Right ventricle myocardium inferior (tissue), 1 donor: Measurements from ENCODE around the gene TRAF7. TPM values are rescaled to one million over a fixed set of nuclear protein-coding genes. Genes with fewer than 3 reads are reported as not detected.
"Not testable (repeated sequence)": the region's sequence is repeated elsewhere in the genome, so short reads cannot be mapped to it uniquely, and the experiment has no call there.

ENCODE experiments used
- ATAC-seq: fragments of 200-7000 bp; cut with Tn5 transposase; one replicate; pipeline ENCODE4 v1.9.1; 2020; ENCODE audit warnings: mild to moderate bottlenecking, moderate library complexity
- DNase-seq: peaks from one replicate; pipeline ENCODE4 v3.0.0; 2021; ENCODE audit errors: missing footprints
- intact Hi-C: fragments of 100-400 bp; cut with DNase I; formaldehyde crosslinking; loops from one replicate; pipeline ENCODE4 v1.11.0; 2022
- total RNA-seq: library from RNA; stranded (reverse); fragmentation: NEBNext Ultra II Directional; extraction: Animal tissue kit (Norgen Biotek cat#: 25700); gene quantifications from one replicate; pipeline ENCODE4 v1.2.1, GENCODE V29; 2021
- donor health status: DM: no; HTN: yes; CAD: no; lungs with severe emphysema.

The TRAF7 gene
- total RNA-seq, 1 donor from 2014 or later, result 27.3 TPM

DNA sequence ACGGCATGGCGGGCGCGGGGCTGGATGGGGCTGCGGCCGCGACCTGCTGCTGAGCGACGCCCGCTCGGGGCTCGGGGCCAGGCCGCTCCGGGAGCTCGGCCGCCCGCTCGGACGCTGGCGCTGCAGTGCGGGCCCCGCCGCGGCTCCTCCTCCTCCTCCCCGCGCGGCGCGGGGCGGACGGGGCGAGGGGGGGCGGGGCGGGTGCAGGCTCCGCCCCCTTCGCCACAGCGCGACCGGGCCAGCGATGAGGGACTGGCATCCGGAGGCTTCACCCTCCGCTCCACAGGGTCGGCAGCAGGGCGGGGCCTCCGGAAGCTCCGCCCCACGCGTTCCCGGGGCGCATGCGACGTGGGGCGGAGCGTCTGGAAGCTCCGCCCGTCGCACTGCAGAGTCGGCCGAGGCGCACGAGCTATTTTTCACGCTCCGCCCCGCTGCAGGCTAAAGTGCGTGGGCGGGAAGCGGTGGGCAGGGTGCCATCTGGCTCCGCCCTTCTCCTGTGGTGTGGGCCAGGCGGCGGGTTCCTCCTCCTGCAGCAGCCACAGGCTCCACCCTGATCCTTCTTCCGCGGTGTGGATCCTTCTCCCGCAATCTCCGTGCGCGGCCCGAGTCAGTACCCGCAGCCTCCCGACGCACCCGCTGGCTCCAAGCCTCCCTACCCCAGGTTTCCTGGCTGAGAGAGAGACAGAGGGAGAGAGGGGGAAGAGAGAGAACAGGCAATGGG is 19.7 kb upstream of the TRAF7 start, which contains the start of gene PKD1:
PKD1 (minus strand) TSS at position 129 of the 721 bp plus-strand sequence. CDS start 209 bp downstream, outside the sequence.
- intact Hi-C loops, result not testable (repeated sequence)
- peak; percentile 99 for DNase-seq
- ATAC-seq, result peak; percentile 92

DNA sequence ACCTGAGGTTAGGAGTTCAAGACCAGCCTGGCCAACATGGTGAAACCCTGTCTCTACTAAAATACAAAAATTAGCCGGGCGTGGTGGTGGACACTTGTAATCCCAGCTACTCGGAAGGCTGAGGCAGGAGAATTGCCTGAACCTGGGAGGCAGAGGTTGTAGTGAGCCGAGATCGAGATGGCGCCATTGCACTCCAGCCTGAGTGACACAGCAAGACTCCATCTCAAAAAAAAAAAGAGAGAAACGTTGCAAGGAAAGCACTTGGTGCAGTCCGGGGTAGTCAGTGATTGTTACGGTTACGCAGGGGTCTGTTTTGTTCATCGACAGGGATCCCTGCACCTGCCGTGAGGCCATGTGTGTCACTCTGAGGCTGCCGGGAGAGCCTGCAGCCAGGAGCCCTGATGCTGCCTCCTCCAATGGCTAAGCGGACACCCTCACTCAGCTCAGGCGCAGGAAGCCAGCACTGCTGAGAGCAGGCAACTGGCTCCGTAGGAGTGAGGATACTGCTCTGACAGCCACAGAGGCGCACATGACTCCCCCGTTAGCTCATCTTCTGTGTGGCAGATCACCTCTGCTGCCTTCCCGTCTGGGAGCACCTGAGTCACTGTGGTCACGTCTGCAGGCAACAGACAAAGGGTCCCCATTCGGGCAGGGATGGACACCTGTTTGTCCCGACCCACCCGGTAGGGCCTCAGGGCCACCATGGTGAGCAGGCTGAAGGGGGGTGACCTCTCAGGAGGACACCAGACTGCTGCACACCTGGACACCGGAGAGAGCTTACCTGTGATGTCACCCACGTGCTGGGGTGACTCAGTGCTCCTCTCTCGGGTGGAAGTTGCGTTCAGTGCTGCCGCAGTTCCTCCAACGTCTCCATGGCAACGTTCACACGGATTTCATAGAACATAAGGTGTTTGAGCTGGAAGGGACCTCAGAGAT is 12.4 kb upstream of the TRAF7 start:
- intact Hi-C loops, result loop anchor here (5.0 kb wide), 1 partner anchor 281 kb away; no protein-coding TSS in a partner anchor
- DNase-seq, result peak; percentile 60
- ATAC-seq, result no peak

DNA sequence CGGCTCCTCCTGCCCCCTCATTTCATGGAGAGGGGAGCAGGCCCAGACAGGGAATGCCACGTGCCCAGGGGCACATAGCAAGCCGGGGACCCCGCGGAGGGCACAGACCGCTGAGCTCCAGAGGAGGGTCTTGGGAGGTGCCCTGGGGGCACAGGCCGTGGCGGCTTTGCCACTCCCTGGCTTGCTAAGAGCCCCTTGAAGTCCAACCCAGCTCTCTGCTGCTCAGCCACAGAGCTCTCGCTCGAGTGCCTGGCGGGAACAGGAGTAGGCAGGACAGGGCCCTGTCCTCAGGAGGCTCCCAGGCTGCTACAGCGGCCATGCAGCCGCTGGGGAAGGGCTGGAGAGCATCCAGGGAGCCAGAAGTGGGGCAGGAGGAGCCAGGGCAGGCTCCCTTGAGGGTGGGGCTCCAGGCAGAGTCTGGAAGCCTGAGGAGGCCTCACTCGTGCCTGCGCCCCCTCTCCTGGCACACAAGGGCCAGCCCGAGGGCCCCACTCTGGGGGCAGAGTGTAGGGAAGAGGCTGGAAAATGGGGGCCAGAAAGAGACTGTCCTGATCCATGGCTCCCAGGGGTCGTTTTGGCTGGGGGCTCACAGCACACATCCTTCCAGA is 11.6 kb upstream of the TRAF7 start:
- intact Hi-C loops, result loop anchor here (5.0 kb wide), 1 partner anchor 282 kb away; no protein-coding TSS in a partner anchor
- DNase-seq, result no peak
- no peak for ATAC-seq

DNA sequence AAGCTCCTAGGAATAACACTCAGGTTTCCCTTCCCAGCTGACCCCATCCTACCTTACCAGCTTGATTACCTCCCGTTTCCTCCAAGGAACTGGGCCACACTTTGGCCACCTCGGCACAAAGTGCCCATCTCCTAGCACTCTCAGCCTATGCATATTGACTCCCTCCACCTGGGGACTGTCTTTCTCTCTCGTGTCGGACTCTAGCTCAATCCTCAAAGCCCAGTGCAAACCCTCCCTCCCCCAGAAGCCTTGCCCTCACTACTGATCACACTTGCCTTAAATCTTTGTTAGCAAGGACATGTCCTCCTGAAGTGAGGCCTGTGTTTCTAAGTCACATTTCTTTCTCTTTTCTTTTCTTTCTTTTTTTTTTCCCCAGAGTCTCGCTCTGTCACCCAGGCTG is 9.7 kb upstream of the TRAF7 start:
- DNase-seq (no peak), ATAC-seq (no peak)
- intact Hi-C loops, result no loop called here

DNA sequence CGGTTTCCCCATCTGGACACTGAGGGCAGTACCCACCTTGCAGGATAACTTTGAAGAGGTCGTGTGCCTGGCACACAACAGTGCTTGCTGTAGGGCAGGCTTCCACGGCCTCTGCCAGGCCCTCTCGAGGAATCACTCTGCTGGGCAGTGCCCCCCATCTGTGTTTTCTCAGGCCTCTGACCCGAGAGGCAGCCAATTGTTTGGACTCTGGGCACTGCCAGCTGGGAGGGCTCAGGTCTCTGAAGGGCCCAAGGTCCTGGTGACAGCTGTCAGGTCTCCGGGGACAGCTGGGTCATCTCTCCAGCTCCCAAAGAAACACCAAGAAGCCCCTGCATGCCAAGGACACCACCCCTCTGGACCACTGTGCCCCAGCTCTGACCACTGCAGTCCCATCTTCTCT is 8.2 kb upstream of the TRAF7 start:
- ATAC-seq (peak; percentile 14), DNase-seq (no peak)
- intact Hi-C loops, result no loop called here

DNA sequence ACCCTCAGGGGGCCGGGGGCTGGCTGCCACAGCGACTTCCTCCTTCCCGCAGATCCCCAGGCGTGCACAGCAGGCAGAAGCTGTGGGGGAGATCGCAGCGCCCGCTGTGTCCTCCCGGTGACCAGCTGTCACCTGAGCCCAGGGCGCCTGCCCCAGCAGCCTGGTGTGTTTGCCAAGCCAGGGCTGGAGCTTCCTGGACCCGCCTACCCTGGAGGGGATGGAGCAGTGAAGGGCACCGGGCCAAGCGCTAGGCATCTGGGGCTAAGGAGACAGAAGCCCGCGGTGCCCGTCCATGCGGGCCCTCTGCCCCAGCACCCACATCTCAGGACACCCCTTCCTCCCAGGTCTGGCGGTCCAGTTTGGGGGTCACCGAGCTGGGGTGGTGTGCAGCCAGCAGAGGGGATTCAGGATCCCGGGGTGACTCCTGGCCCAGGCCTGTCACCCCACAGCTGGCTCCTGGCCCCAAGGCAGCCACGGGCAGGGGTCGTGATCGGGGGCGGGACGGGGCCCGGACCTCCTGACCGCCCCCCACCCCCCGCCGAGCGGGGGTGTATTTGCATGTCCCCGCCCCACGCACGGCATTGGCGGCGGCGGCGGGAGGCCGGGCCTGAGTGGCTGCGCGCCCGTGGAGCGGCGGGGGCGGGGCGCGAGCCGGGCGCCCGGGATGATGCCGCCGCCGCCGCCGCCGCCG is 7.5 kb upstream of the TRAF7 start, which contains the start of gene RAB26:
RAB26 (plus strand) TSS at position 645 of the 691 bp plus-strand sequence. CDS start 159 bp downstream, outside the sequence.
- peak; percentile 88 for DNase-seq
- ATAC-seq, result peak; percentile 86
- intact Hi-C loops, result no loop called here

DNA sequence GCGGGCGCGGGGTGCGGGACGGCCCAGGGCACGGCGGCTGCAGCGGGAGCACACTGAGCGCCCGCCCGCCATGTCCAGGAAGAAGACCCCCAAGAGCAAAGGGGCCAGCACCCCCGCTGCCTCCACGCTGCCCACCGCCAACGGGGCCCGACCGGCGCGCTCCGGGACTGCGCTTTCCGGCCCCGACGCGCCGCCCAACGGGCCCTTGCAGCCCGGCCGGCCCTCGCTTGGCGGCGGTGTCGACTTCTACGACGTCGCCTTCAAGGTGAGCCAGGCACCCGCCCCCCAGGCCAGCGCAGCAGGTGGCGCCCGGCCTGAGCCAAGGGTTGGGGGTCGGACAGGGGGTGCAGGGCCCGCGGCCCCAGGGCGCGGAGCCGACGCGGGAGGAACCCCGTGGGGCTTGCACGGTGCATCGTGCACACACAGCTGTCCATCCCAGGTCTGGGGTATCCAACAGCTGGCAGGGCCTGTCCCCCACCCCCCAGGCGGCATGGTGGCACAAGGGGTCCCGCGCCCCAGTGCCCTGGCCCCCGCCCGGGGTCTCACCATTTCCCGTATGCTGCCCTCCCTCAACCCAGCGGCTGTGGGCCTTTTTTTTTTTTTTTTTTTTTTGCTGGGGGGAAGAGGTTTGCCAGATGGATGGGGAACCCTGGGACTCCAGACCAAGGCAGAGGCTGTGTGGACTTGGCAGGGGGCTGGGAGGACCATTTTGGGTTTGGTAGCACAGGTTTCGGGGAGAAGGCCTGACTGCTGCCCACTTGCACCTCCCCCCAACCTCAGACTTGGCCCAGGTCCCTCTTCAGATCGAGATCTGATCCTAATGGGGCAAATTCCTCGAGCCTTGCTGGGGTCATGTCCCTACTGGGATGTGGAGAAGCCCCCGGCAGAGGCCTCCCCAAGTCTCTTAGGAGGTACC is 6.6 kb upstream of the TRAF7 start:
- no peak for DNase-seq
- ATAC-seq, result no peak
- intact Hi-C loops, result no loop called here

DNA sequence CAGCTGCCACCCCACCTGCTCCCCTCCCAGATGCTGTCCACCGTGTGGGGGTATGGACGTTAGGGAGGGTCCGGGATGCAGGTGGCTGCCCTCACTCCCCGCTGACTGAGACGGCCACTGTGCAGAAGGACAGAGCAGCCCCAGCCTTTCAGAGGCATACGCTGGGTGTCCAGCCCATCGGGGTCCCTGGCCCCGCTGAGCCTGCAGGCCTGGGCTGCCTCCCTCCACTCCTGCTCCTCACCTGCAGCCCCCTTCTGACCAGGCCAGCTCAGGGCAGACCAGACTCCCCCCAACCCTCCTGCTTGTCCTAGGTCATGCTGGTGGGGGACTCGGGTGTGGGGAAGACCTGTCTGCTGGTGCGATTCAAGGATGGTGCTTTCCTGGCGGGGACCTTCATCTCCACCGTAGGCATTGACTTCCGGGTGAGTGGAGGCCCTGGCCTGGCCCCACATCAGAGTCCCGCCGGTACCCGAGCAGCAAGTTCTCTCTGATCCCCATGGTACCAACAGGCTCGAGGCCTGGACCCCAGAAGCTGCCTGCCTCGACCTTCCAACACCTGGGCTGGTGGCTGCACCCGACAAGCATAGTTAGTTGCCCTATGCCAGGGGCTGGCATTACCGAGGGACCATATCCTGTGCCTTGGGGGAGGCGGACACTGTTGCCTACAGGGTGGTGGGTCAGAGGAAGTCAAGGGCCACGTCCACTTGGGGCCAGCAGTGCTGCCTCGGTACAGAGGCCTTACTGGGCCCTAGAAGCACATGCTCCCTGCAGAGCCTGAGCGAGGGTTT is 5.8 kb upstream of the TRAF7 start:
- intact Hi-C loops, result no loop called here
- DNase-seq (no peak), ATAC-seq (no peak)

DNA sequence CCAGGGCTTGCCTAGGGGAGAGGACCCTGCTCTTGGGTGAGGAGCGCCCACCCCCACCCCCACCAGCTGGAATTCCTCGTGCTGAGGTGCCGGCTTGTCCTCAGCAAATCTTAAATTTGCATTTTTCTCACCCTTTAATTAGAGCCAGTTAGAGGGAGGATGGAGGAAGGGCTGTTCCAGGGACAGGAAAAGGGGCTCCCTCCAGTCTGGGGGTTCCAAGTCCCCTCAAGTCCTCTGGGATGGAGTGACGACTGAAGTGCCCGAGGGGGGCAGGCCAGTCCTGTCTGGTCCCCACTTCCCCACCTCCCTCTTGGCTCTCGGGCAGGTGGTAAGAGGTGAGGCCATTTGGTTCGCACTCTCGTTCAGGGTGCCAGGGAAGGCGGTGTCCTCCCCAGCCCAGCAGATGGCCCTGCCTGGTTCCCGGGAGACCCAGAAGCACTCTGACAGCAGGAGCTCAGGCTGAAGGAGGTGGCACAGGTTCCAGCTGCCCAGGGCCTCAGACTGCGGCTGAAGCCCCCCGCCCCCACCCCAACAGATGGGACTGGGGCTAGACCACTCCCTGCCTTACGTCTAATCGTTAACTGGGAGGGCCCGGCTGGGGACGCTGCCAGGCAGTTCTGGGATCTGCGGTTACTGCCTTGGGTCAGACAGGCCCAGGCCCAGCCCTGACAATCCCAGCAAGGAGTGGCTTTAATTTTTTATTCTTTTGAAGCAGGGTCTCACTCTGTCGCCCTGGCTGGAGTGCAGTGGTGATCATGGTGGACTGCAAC is 5.0 kb upstream of the TRAF7 start:
- no peak for ATAC-seq
- intact Hi-C loops, result no loop called here
- no peak for DNase-seq

DNA sequence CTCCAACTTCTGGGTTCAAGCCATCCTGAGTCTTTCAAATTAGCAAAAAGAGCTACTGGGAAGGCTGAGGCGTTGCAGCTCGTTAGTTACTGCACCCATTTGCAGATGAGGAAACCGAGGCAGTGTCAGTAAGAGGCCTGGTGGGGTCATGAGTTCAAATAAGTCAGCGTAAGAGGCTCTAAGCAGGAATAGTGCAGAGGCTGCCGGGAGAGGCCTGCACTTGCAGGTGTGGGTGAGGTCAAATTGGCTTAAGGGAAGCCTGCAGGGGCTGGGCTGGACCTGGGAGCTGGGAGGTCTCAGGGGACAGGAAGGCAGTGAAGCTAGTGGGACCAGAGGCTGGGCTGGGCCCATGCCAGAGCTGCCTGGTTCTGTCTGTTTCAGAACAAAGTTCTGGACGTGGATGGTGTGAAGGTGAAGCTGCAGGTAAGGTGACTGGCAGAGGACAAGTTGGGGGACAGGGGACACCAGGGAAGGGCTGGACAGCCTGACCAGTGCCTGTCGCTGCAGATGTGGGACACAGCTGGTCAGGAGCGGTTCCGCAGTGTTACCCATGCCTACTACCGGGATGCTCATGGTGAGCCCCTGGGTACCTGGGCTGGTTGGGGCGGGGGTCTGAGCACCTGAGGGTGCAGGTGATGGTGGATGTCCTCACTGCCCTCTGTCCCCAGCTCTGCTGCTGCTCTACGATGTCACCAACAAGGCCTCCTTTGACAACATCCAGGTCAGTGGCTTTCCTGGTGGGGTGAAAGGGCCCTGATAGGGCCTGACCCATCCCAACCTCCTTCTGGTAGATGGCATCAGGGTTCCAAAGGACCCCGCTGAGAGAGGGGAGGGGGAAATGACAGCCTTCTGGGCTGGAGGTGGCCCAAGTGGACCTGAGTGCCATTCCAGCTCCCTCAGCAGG is 4.1 kb upstream of the TRAF7 start:
- intact Hi-C loops, result no loop called here
- ATAC-seq (no peak), DNase-seq (no peak)

DNA sequence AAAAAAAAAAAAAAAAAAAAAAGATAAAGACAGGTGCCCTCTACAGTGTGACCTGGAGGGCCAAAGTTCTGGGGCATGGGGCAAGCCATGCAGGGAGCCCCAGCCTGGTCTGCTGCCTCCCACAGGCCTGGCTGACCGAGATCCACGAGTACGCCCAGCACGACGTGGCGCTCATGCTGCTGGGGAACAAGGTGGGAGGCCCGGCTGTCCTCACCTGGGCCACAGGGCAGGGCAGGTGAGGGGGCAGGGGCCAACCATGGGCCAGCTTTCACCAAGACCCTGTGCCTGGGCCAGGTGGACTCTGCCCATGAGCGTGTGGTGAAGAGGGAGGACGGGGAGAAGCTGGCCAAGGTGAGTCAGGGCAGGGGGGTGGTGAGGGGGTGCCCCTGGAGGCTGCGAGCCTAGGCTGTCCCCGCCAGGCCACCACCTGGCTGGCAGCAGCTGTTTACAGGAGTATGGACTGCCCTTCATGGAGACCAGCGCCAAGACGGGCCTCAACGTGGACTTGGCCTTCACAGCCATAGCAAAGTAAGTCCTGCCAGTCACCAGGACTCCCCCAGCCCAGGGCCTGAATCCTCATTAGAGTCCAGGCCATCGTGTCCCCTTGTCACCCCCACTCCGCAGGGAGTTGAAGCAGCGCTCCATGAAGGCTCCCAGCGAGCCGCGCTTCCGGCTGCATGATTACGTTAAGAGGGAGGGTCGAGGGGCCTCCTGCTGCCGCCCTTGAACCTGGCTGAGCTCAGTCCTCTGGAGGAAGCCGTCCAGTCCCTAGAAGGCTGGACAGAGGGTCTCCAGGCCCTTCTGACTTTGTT is 2.7 kb upstream of the TRAF7 start:
- intact Hi-C loops, result no loop called here
- DNase-seq (no peak), ATAC-seq (no peak)

DNA sequence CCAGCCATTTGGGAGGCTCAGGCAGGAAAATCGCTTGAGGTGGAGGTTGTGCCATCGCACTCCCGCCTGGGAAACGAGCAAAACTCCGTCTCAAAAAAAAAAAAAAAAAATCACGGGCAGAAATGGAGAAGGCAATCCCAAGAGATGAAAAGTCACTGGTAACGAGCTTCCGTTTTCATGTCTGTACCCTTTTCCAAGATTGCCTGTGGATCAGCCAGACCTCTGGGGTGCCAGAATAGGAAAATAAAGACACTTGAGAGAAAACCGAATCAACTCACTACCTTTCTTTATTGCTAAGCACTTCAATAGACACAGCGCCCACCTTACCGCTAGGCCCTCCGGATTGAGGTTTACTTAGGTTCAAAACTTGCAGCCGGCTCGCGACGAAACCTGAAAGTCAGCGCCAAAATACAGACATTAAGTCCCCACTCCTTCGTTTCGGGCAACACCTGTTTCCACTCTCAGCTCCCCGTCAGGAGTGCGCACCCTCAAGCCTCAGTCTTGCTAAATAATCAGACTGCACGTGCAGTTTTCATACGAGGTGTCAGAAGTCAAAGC is 970 bp upstream of the TRAF7 start:
- DNase-seq, result no peak

DNA sequence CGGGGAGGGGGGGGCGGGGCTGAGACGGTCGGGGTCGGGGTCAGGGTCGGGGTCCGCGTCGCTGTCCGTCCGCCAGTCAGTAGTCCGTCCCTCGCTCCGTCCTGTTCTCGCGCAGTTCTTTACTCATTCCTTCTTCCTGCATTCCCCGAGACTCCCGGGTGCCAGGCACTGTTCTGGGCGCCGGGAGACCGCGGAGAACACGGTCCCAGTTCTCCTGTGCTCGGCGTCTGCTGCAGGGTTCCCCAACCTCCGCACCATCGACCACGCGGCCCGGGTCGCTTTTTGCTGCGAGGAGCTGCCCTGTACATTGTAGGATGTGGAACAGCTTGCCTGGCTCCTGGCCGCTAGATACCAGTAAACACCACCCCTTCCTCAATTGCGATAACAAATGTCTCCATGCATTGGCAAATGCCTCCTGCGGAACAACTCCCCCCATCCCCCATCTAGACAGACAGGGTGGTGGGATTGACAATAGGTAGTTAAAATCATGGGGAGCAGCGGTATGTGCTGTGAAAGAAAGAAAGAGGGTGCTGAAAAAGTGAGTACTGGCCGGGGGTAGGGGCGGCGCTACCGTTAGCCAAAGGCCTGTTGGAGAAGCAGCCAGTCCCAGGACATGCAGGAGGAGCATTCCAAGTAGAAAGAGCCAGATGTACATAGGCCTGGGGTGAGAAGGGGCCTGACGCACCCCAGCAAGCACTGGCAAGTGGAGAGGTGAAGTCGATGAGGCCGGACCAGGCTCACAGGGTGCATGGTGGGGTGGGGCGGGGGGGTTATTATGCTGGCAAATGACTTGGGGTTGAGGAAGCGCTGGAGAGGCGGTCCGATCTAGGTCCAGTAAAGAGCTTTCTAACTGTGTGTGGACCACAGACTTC is 631 bp downstream of the TRAF7 start:
- intact Hi-C loops, result loop anchor here (5.0 kb wide), 2 partner anchors 51 to 96 kb away; partner anchors contain the start of genes ECI1 and MLST8
- no peak for DNase-seq
- ATAC-seq, result no peak

More for the DNA sequence above, 970 bp upstream of the TRAF7 start:
- intact Hi-C loops, result loop anchor here (5.0 kb wide), 2 partner anchors 53 to 98 kb away; partner anchors contain the start of genes ECI1 and MLST8
- ATAC-seq, result no peak
